ENCODE data around the gene CDS1.
"Not testable (repeated sequence)": the region's sequence is repeated elsewhere in the genome, so short reads cannot be mapped to it uniquely, and the experiment has no call there.

CDS1 gene

DNA sequence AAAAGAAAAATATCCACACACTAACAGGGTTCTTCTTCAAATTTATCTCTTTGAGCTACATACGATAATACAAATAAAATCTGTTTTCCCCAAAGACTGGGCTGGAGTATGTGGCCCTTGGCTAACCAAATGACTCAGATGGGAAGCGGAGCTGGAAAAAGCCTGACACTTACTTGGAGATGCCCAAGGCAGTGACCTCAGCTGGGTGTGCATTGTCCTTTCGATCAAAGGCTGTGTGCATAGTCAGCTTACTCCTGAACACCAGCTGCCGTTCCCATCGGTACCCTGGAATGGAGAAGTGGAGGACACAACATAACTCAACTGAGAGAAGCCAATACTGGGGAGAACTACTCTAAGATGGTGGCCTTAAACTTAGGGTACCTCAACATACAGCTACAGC is 95.1 kb downstream of the CDS1 start:
- DNase-seq = no peak

- no peak for DNase-seq
Observed at GRCh38 chr4:84678976-84679744, 96.2 kb downstream of the CDS1 start.

DNA sequence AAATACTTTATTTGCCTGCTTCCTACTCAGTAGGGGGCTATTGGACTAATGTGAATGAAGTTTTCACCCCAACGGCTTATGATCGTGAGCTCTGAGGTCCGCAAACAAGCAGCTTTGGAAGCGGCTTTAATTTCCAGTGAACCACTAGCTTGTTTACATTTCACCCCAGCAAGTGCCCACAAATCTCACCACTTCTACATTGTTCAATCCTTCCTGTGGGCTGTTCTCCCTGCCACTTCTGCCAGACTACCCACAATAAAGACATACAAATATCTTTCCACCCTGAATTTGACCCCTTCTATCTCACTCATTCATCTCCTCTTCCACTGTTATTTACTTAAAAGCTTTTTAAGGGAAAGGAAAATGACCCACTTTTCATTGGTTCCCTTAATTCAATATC is 98.0 kb downstream of the CDS1 start:
- no peak for DNase-seq

- DNase-seq = no peak
Observed at GRCh38 chr4:84681486-84682274, 98.8 kb downstream of the CDS1 start.

- DNase-seq = not testable (repeated sequence)
Observed at GRCh38 chr4:84682661-84683060, 99.7 kb downstream of the CDS1 start.

DNA sequence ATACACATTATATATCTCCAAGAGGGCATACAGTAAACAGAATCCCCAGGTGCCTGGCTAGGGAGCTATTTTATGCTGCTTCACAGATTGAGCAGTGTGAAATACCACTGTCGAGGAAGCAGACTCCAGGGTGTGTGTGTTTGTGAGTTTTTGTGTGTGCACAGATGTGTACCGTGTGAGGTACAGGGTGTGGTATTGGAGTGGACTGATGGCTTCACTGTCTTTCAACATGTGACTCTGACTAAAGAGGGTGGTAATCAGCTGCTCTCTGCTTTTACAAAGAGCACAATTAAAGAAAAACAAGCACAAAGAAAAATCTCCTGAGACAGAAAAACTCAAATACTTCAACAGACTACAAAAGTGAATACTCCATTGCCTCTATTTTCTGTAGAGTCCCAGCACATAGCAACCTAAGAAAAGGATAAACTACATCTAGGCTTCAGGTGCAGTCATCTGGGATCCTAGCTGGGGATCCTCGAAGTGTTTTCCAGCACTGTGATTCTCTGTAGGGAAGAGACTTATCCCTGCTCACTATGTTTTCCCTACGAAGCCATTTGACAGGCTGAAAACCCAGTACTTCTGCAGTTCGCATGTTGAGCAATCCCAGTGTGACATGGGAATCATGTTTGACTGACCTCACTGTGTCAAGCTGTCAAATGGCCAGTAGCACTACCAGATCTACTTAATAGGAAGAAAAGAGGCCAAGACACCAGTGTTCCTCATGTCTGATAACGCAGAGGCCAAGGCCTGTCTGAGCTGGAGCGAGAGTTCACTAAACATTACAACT is 100.3 kb downstream of the CDS1 start:
- DNase-seq = no peak

GRCh38 chr4:84684361-84684760 is 101.4 kb downstream of the CDS1 start:
- no peak for DNase-seq

GRCh38 chr4:84685105-84685504 is 102.2 kb downstream of the CDS1 start:
- no peak for DNase-seq

DNA sequence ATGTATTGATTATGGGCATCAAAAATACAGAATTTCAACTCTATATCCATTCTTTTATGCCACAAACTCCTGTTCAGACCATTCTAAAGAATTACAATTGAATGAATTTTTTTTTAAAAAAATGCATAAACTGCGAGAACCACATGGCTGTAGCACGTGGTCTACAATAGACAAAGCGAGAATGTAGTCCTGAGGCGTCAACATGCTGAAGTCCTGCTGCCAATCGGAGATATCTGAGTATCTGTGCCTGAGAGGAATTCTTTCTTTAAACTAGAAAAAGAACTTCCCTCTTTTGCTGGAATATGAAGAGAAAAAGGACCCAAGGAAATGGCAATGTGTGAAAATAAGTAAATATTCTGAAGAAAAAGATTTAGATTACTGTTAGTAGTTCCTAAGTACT is 105.7 kb downstream of the CDS1 start:
- no peak for DNase-seq

- no peak for DNase-seq
Observed at GRCh38 chr4:84689197-84689596, 106.3 kb downstream of the CDS1 start.

DNA sequence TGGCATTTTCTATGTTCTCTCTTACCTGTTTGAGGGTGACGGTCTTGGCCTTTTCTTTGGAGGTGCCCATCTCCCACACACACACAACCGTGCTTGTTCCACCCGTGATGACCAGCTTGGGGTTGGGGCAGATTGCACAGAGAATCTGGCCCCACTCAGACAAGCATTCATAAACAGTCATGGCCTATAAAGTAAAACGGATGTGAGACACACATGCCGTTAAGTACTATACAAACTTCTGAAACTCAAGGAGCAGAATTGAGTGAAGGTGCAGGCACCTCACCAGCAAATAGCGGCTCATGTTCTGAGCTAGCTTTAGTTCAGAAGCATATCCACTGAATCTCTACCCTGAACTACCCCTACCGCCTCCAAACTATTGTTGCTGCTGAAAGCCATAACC is 107.6 kb downstream of the CDS1 start:
- no peak for DNase-seq

GRCh38 chr4:84691170-84691691 is 108.3 kb downstream of the CDS1 start:
- no peak for DNase-seq

DNA sequence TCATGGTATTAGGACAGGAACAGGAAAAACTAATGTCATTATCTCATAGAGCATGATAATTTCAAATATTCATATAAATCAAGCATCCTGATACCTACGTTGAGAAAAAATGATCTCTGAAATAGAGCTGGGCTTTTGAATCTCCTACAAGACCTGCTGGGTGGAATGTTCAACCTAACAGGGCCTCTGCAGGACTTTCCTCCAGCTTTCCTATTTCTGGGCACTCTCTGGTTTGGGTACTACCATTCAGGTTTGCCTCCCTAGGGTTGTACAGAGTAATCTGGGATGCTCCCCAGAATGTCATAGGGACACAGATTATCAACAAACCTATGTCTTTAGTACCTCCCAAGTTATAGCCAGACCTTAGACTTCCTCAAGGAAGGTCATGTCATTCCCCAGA is 108.9 kb downstream of the CDS1 start:
- DNase-seq = no peak

DNA sequence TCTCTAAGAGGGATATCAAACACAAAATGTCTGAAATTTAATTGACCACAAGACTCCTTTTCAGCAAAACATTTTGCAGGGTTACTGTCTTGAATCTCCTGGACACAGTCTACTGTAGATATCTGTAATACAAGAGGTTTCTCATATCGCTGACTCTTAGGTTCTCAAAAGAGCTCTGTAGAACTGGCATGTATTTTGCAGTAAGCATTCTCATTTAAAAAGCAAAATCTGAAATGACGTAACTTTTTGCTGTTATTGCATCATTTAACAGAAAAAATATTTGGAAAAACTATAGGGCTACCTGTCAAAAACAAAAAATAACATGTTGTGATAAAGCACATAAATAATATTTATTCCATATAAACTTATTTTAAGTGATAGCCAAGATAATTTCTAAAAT is 114.2 kb downstream of the CDS1 start:
- DNase-seq = no peak

DNA sequence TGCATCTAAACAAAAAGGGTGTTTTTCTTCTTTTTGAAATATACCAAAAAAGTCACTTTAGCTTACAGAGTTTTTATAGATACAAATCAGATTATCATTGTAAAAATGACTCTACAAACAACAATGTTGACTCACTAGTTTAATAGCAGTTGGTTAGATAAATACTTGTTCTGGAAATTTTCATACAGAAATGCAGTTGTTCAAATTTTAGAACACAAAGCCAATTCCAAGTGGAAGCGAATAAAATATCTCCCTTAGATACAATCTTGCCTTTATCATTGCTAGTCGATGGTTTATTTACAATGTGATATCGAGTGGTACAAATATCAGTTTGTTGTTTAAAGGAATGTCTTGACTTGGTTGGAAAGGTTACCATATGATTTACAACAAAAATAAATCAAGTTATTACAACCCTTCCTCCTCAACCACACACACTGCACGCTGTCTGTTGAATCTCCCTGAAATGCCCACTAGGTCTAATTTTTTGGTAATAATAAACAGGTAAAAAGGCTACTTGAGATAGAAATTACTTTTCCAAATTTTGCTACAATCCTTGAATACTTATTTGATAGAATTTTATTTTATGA is 114.8 kb downstream of the CDS1 start:
- no peak for DNase-seq

DNA sequence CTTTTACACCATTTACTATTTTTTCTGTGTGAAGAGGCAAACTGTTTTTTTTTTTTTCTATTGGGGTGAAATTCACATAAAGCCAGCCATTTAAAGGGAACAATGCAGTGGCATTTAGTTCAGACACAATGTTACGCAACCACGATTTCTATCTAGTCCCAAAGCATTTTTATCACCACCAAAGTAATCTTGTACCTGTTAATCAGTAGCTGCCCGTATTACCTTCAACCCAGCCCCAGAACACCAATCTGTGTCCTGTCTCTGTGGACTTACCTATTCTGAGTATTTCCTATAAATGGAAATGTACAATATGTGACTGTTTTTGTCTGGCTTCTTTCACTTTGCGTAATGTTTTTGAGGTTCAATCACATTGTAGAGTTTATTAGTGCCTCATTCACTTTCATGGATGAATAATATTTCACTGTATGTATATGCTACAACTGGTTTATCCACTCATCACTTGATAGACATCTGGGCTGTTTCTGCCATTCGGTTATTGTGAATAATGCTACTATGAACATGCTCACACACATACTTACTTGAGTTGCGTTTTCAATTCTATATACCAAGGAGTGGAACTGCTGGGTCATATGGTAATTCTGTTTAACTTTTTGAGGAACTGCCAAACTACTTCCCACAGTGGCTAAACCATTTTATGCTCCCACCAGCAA is 116.2 kb downstream of the CDS1 start:
- no peak for DNase-seq
